Activated CD8-positive, alpha-beta T cell treated with anti-CD3 and anti-CD28 coated beads, Interleukin-2, amount 10 ng/mL, durations not matched to agents 7 days and 5 days (primary cell): ENCODE results near the gene HLF. TPM values are rescaled to one million over a fixed set of nuclear protein-coding genes. Genes with fewer than 3 reads are reported as not detected.
A peak's percentile ranks its signal among the peaks of the same experiment; 100 is the strongest.

ENCODE experiments used
- ATAC-seq: fragments of 150-1000 bp; cut with Tn5 transposase; one replicate; pipeline ENCODE4 v1.10.0; 2021; ENCODE audit warnings: moderate library complexity
- CTCF ChIA-PET: fragments of 350-600 bp; sonication (Branson Sonifier 250); formaldehyde crosslinking; loops from one replicate; lab custom pipeline; 2021; ENCODE audit warnings: antibody characterized with exemption; lab: Charles Lee
- POLR2A ChIA-PET: fragments of 350-600 bp; sonication (Branson Sonifier 250); formaldehyde crosslinking; loops from one replicate; lab custom pipeline; 2021; ENCODE audit warnings: antibody characterized with exemption; lab: Charles Lee
- DNase-seq: peaks from one replicate; pipeline ENCODE4 v3.0.0-alpha.2; 2020
- H3K27ac Mint-ChIP-seq: one replicate; pipeline ENCODE4 v1.8.0; 2021; ENCODE audit warnings: mild to moderate bottlenecking, mixed read lengths
- H3K27me3 Mint-ChIP-seq: one replicate; pipeline ENCODE4 v1.8.0; 2021; ENCODE audit warnings: low read depth, mixed read lengths
- H3K36me3 Mint-ChIP-seq: one replicate; pipeline ENCODE4 v1.8.0; 2021; ENCODE audit warnings: low read depth, mixed read lengths
- H3K4me1 Mint-ChIP-seq: one replicate; pipeline ENCODE4 v1.8.0; 2021; ENCODE audit warnings: low read depth, mixed read lengths
- H3K4me3 Mint-ChIP-seq: one replicate; pipeline ENCODE4 v1.8.0; 2021; ENCODE audit warnings: mild to moderate bottlenecking, mixed read lengths
- H3K9me3 Mint-ChIP-seq: one replicate; pipeline ENCODE4 v1.8.0; 2022; ENCODE audit warnings: mixed read lengths; ENCODE audit not compliant: insufficient read depth
- total RNA-seq, 2 experiments: library from RNA; stranded (reverse); gene quantifications; one replicate each; pipeline ENCODE4 v1.2.3, GENCODE V29; 2021

Gene HLF
- total RNA-seq, 2 experiments from 2014 or later = 0.13 to 0.21 TPM

- no peaks in the 10 kb centered on the region for H3K9me3 Mint-ChIP-seq
- no peak overlapping the region for H3K4me3 Mint-ChIP-seq
- H3K27ac Mint-ChIP-seq = no peak overlapping the region
- CTCF ChIA-PET = no interaction called here
- H3K4me1 Mint-ChIP-seq = peaks cover 4% of the 10 kb centered on the region
- POLR2A ChIA-PET = no interaction called here
- ATAC-seq = no peak
- no peaks in the 10 kb centered on the region for H3K36me3 Mint-ChIP-seq
- no peak for DNase-seq
- H3K27me3 Mint-ChIP-seq = peaks cover 15% of the 10 kb centered on the region
Observed at GRCh38 chr17:55279203-55279602, 14.4 kb downstream of the HLF start.

- no peaks in the 10 kb centered on the region for H3K36me3 Mint-ChIP-seq
- H3K27ac Mint-ChIP-seq = no peak overlapping the region
- ChIA-PET POLR2A (no interaction called here), CTCF (no interaction called here)
- DNase-seq = no peak
- H3K27me3 Mint-ChIP-seq = peaks cover 12% of the 10 kb centered on the region
- ATAC-seq = no peak
- no peaks in the 10 kb centered on the region for H3K9me3 Mint-ChIP-seq
- peaks cover 9% of the 10 kb centered on the region for H3K4me1 Mint-ChIP-seq
- no peak overlapping the region for H3K4me3 Mint-ChIP-seq
Observed at GRCh38 chr17:55279788-55280187, 15.0 kb downstream of the HLF start.

GRCh38 chr17:55280212-55280611 lies 15.5 kb downstream of the HLF start:
- no peak overlapping the region for H3K4me3 Mint-ChIP-seq
- no peak for DNase-seq
- ChIA-PET CTCF (no interaction called here), POLR2A (interaction anchor here (1.2 kb wide), 1 partner anchor 229 kb away, joined by 4 read pairs; no protein-coding TSS in a partner anchor)
- H3K27ac Mint-ChIP-seq = no peak overlapping the region
- H3K27me3 Mint-ChIP-seq = peaks cover 12% of the 10 kb centered on the region
- H3K4me1 Mint-ChIP-seq = peaks cover 9% of the 10 kb centered on the region
- H3K36me3 Mint-ChIP-seq = no peaks in the 10 kb centered on the region
- no peaks in the 10 kb centered on the region for H3K9me3 Mint-ChIP-seq
- ATAC-seq = no peak

- Mint-ChIP-seq H3K4me3 (no peak overlapping the region), H3K27me3 (peaks cover 12% of the 10 kb centered on the region), H3K27ac (no peak overlapping the region), H3K9me3 (no peaks in the 10 kb centered on the region), H3K4me1 (peaks cover 9% of the 10 kb centered on the region), H3K36me3 (no peaks in the 10 kb centered on the region)
- ChIA-PET CTCF (interaction anchor here (0.9 to 1.6 kb wide), 2 partner anchors 11 to 291 kb away, joined by 3 read pairs; no protein-coding TSS in a partner anchor), POLR2A (interaction anchor here (0.6 to 1.2 kb wide), 2 partner anchors 222 to 228 kb away, joined by 3 to 4 read pairs; no protein-coding TSS in a partner anchor)
- ATAC-seq (no peak), DNase-seq (no peak)
Observed at GRCh38 chr17:55281649-55282378, 17.1 kb downstream of the HLF start.

GRCh38 chr17:55282379-55282702 lies 17.6 kb downstream of the HLF start:
- CTCF ChIA-PET = interaction anchor here (0.9 to 3.5 kb wide), 3 partner anchors 10 to 291 kb away, joined by 3 to 9 read pairs (median 3); no protein-coding TSS in a partner anchor
- no peak overlapping the region for H3K27ac Mint-ChIP-seq
- POLR2A ChIA-PET = no interaction called here
- ATAC-seq (no peak), DNase-seq (no peak)
- no peaks in the 10 kb centered on the region for H3K9me3 Mint-ChIP-seq
- peaks cover 9% of the 10 kb centered on the region for H3K4me1 Mint-ChIP-seq
- H3K27me3 Mint-ChIP-seq = peaks cover 12% of the 10 kb centered on the region
- H3K36me3 Mint-ChIP-seq = no peaks in the 10 kb centered on the region
- no peak overlapping the region for H3K4me3 Mint-ChIP-seq

- Mint-ChIP-seq H3K27ac (no peak overlapping the region), H3K9me3 (no peaks in the 10 kb centered on the region), H3K36me3 (no peaks in the 10 kb centered on the region), H3K4me3 (no peak overlapping the region), H3K27me3 (peaks cover 11% of the 10 kb centered on the region), H3K4me1 (peaks cover 9% of the 10 kb centered on the region)
- ATAC-seq (no peak), DNase-seq (no peak)
- CTCF ChIA-PET = interaction anchor here (1.6 to 3.5 kb wide), 2 partner anchors 10 to 14 kb away, joined by 3 to 9 read pairs; no protein-coding TSS in a partner anchor
- POLR2A ChIA-PET = no interaction called here
Observed at GRCh38 chr17:55282741-55283140, 18.0 kb downstream of the HLF start.

GRCh38 chr17:55283256-55283965 lies 18.7 kb downstream of the HLF start:
- ChIA-PET CTCF (interaction anchor here (1.6 to 3.5 kb wide), 2 partner anchors 9 to 13 kb away, joined by 3 to 9 read pairs; no protein-coding TSS in a partner anchor), POLR2A (interaction anchor here (1.4 kb wide), 1 partner anchor 19 kb away, joined by 3 read pairs; the partner anchor contains the start of gene HLF)
- ATAC-seq (no peak), DNase-seq (no peak)
- no peaks in the 10 kb centered on the region for H3K9me3 Mint-ChIP-seq
- H3K27ac Mint-ChIP-seq = peak overlapping the region; percentile 58
- no peak overlapping the region for H3K4me3 Mint-ChIP-seq
- H3K27me3 Mint-ChIP-seq = peaks cover 8% of the 10 kb centered on the region
- no peaks in the 10 kb centered on the region for H3K36me3 Mint-ChIP-seq
- H3K4me1 Mint-ChIP-seq = peaks cover 9% of the 10 kb centered on the region

- DNase-seq (no peak), ATAC-seq (no peak)
- POLR2A ChIA-PET = interaction anchor here (1.4 kb wide), 1 partner anchor 19 kb away, joined by 3 read pairs; the partner anchor contains the start of gene HLF
- Mint-ChIP-seq H3K36me3 (no peaks in the 10 kb centered on the region), H3K4me1 (peaks cover 9% of the 10 kb centered on the region), H3K27me3 (peaks cover 8% of the 10 kb centered on the region), H3K9me3 (no peaks in the 10 kb centered on the region), H3K4me3 (no peak overlapping the region), H3K27ac (peak overlapping the region; percentile 47)
- CTCF ChIA-PET = interaction anchor here (3.5 kb wide), 1 partner anchor 13 kb away, joined by 9 read pairs; no protein-coding TSS in a partner anchor
Observed at GRCh38 chr17:55284001-55284884, 19.5 kb downstream of the HLF start.

GRCh38 chr17:55284944-55285339 lies 20.2 kb downstream of the HLF start:
- Mint-ChIP-seq H3K36me3 (no peaks in the 10 kb centered on the region), H3K9me3 (no peaks in the 10 kb centered on the region), H3K27ac (no peak overlapping the region), H3K4me3 (no peak overlapping the region), H3K27me3 (peaks cover 8% of the 10 kb centered on the region), H3K4me1 (peaks cover 9% of the 10 kb centered on the region)
- CTCF ChIA-PET = interaction anchor here (1.3 to 3.5 kb wide), 2 partner anchors 12 to 19 kb away, joined by 3 to 9 read pairs; no protein-coding TSS in a partner anchor
- DNase-seq = no peak
- ATAC-seq = no peak
- POLR2A ChIA-PET = no interaction called here

- DNase-seq (no peak), ATAC-seq (no peak)
- H3K4me3 Mint-ChIP-seq = no peak overlapping the region
- no peak overlapping the region for H3K27ac Mint-ChIP-seq
- peaks cover 8% of the 10 kb centered on the region for H3K27me3 Mint-ChIP-seq
- ChIA-PET POLR2A (no interaction called here), CTCF (interaction anchor here (1.3 to 3.5 kb wide), 2 partner anchors 11 to 19 kb away, joined by 3 to 9 read pairs; no protein-coding TSS in a partner anchor)
- no peaks in the 10 kb centered on the region for H3K9me3 Mint-ChIP-seq
- H3K4me1 Mint-ChIP-seq = peaks cover 9% of the 10 kb centered on the region
- no peaks in the 10 kb centered on the region for H3K36me3 Mint-ChIP-seq
Observed at GRCh38 chr17:55285340-55286301, 20.9 kb downstream of the HLF start.
